Bronchial epithelial cell (primary cell): ENCODE results near the gene CDCP1. TPM values are rescaled to one million over a fixed set of nuclear protein-coding genes. Genes with fewer than 3 reads are reported as not detected.

ENCODE experiments used
- DNase-seq: peaks from one replicate; pipeline ENCODE4 v3.0.0-alpha.2; 2010; ENCODE audit warnings: low read depth
- FAIRE-seq: peaks from 2 replicates; lab custom pipeline; 2011; peaks lifted over from hg19 to GRCh38; lab: Jason Lieb, UNC
- H3K27me3 ChIP-seq: 2 replicates; pipeline ENCODE4 v1.5.1; 2011; ENCODE audit warnings: low read length; ENCODE audit not compliant: control insufficient read depth, insufficient read depth
- H3K36me3 ChIP-seq: 2 replicates; pipeline ENCODE4 v1.5.1; 2011; ENCODE audit warnings: low read length; ENCODE audit not compliant: control insufficient read depth, insufficient read depth
- H3K4me3 ChIP-seq: 2 replicates; pipeline ENCODE4 v1.5.1; 2011; ENCODE audit warnings: mild to moderate bottlenecking, low read depth, low read length, control low read depth
- total RNA-seq: library from RNA; depleted of rRNA; stranded (reverse); fragments of >200 nt; gene quantifications from 2 replicates; pipeline ENCODE4 v1.2.1, GENCODE V29; 2014
- TF ChIP-seq, protein P1 (sequence below): IDR thresholded peaks from 2 replicates; pipeline ENCODE4 v1.5.1; 2011; ENCODE audit warnings: mild to moderate bottlenecking, moderate library complexity, low read length, control low read depth, inconsistent platforms; ENCODE audit not compliant: insufficient read depth, severe bottlenecking

Gene CDCP1
- total RNA-seq, 1 donor from 2014 or later = 41.3 TPM

DNA sequence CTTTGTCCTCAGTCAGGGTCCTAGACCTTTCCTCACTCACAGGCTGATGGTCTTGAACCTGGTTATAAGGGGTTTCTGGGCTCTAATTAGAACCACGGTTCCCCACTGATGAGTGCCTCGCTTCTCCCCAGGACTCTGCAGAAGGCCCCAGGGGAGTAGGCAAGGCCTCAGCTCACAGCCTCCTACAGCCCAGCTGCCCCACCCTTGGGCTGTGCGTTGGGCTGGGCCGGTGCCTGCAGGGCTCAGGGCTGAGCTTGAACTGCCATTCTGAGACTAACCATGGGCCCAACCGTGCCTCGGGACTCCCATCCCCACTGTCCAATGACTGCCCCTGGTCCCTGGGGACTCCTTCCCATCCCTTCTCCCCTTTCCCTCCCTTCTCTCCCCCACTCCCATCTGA lies 94.5 kb downstream of the CDCP1 start:
- TF ChIP-seq, protein P1, sequence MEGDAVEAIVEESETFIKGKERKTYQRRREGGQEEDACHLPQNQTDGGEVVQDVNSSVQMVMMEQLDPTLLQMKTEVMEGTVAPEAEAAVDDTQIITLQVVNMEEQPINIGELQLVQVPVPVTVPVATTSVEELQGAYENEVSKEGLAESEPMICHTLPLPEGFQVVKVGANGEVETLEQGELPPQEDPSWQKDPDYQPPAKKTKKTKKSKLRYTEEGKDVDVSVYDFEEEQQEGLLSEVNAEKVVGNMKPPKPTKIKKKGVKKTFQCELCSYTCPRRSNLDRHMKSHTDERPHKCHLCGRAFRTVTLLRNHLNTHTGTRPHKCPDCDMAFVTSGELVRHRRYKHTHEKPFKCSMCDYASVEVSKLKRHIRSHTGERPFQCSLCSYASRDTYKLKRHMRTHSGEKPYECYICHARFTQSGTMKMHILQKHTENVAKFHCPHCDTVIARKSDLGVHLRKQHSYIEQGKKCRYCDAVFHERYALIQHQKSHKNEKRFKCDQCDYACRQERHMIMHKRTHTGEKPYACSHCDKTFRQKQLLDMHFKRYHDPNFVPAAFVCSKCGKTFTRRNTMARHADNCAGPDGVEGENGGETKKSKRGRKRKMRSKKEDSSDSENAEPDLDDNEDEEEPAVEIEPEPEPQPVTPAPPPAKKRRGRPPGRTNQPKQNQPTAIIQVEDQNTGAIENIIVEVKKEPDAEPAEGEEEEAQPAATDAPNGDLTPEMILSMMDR = no peak
- H3K36me3 ChIP-seq = no peaks in the 10 kb centered on the region
- DNase-seq = no peak
- H3K27me3 ChIP-seq = peaks cover 2% of the 10 kb centered on the region
- no peak overlapping the region for H3K4me3 ChIP-seq
- no peak for FAIRE-seq

DNA sequence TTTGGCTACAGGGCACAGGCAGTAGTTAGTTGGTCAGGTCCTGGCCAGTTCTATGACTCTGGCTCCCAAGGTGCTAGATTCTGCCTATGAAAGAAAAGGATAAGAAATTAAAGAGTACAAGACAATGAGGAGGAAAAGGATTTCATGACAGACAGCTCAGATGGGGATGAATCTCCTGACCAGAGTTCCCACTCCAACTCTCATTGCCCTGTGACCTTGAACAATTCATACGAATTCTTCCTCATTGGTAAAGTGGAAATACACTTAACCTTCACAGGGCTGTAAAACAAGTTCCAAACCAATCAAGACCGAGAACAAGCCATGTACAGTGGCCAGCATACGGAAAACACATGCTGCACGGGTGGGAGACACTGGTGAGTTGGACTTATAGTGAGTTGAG lies 96.4 kb downstream of the CDCP1 start:
- FAIRE-seq = no peak
- no peak overlapping the region for H3K4me3 ChIP-seq
- DNase-seq = no peak
- H3K36me3 ChIP-seq = no peaks in the 10 kb centered on the region
- TF ChIP-seq, protein P1 = no peak
- peaks cover 2% of the 10 kb centered on the region for H3K27me3 ChIP-seq

DNA sequence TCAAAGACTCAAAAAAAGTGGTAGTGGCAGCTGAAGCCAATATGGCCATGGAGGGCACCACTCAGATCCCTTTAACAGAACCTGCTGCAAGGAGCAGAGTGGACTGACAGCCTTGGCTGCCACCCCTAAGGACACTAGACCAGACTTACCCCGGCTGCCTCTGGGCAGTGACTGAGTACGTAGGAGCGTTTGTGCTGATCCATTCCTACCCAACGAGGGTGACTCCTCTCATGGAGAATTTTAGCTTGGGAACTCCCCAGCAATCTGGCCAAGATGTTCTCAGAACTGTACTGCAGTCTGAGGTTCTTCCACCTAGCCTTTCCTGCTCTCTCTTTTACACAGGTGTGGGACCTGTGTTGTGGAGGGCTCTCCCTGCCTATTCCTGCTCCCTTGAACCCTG lies 97.9 kb downstream of the CDCP1 start:
- FAIRE-seq (no peak), DNase-seq (no peak)
- TF ChIP-seq, protein P1 = no peak
- H3K27me3 ChIP-seq = peaks cover 2% of the 10 kb centered on the region
- H3K4me3 ChIP-seq = no peak overlapping the region
- no peaks in the 10 kb centered on the region for H3K36me3 ChIP-seq

DNA sequence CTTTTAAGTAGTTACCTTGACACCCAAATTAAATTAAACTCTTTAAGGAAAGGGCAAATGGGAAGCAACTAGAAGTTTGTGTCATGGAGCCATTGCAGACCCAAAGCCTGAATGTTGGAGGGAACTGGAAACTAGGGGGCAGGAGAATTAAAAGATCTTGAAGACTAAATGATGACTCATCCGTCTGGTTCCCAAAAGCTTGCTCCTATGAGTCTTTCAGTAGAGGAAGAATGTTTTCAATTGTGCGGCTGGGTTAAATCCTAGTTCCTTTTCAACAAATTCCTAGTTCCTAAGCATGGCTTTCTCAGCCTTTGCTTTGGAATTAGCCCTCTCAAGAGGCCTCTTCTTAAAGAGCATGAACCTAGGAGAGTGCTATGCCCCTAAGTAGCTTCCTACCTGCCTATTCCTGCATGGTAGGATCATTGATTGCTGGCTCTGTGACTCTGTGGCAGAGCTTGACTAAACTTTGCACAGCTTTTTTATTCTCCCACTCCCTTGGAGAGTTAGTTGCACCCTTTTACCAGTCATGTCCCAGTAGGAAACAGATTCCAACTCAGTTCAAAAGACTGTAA lies 102.4 kb downstream of the CDCP1 start:
- Histone ChIP-seq H3K27me3 (peaks cover 2% of the 10 kb centered on the region), H3K4me3 (no peak overlapping the region), H3K36me3 (no peaks in the 10 kb centered on the region)
- DNase-seq = peak; percentile 83
- TF ChIP-seq, protein P1 = no peak
- no peak for FAIRE-seq

DNA sequence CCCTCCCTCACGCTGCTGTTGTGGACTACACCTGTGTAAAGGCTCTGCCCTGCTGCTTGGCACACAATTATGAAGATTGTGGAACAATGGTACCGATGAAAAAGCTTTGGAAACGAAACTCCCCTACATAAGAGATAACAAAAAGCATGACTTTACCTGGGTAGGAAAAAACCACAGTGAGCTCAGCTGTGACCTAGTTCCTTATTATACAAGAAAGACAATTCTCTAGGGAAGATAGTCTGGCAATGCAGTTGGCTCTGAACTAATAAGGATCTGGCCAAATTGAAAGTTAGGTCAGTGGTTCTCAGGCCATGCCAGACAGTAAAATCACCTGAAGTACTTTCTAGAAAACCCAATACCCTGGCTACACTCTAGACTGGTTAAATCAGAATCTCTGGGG lies 104.0 kb downstream of the CDCP1 start:
- TF ChIP-seq, protein P1 = no peak
- H3K4me3 ChIP-seq = no peak overlapping the region
- H3K36me3 ChIP-seq = no peaks in the 10 kb centered on the region
- FAIRE-seq (no peak), DNase-seq (no peak)
- no peaks in the 10 kb centered on the region for H3K27me3 ChIP-seq

DNA sequence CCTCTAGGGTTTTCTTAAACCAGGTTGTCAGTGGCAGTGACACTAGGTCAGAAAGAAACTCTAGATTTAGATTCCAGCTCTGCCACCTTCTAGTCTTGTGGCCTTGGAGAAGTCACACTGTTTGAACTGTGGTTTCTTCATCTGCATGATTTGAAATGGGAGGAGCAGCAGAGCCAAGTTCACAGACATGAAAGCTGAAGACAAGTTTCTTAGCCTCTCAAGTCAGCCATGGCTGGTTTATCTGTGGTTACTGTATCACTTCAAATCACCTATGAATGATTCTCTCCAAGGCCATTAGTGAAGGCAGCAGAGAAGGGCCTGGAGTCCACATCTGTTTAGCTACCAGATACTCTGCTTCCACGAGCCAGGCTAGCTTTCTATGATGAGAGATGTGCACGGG lies 104.5 kb downstream of the CDCP1 start:
- no peak for FAIRE-seq
- TF ChIP-seq, protein P1 = no peak

More for the DNA sequence above, 104.5 kb downstream of the CDCP1 start:
- Histone ChIP-seq H3K36me3 (no peaks in the 10 kb centered on the region), H3K27me3 (no peaks in the 10 kb centered on the region), H3K4me3 (no peak overlapping the region)
- no peak for DNase-seq
